ENCODE data around the gene PDPK1.
"Not testable (repeated sequence)": the region's sequence is repeated elsewhere in the genome, so short reads cannot be mapped to it uniquely, and the experiment has no call there.

The PDPK1 gene

DNA sequence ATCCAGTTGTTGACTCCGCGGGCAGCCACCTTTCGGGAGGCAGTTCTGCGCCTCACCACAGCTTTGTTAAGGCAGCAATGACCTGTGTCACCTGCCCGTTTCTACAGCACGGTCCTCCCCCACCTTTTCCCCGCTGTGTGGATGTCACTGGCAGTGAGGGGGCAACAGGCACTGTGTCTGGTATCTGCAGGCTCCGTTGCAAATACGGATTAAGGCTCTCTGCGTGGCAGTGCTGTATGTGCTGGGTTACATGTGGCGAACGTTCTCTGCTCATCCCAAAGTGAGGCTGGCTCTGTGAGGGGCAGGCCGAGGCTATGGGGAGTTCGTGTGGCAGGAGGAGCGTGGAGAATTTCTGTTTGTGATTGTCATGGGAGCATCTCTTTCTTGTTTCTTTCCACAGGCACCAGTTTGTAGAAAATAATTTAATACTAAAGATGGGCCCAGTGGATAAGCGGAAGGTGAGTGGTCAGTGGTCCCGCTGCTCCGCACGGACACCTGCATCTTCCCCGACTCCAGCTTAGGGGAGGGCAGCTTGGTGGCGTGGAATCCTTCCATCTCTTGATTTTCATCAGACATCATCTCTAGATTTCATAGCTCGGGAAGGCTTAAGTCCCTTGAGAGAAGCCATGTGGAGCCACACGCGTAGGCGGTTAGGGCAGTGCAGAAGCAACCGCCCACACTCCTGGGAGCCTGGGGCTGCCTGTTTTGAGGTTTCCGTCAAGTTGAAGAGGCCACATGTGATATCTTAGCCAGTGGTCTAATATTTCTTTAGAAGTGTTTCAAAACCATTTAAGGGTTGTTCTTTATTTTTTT lies 57.8 kb downstream of the PDPK1 start:
- DNase-seq, result no peak

DNA sequence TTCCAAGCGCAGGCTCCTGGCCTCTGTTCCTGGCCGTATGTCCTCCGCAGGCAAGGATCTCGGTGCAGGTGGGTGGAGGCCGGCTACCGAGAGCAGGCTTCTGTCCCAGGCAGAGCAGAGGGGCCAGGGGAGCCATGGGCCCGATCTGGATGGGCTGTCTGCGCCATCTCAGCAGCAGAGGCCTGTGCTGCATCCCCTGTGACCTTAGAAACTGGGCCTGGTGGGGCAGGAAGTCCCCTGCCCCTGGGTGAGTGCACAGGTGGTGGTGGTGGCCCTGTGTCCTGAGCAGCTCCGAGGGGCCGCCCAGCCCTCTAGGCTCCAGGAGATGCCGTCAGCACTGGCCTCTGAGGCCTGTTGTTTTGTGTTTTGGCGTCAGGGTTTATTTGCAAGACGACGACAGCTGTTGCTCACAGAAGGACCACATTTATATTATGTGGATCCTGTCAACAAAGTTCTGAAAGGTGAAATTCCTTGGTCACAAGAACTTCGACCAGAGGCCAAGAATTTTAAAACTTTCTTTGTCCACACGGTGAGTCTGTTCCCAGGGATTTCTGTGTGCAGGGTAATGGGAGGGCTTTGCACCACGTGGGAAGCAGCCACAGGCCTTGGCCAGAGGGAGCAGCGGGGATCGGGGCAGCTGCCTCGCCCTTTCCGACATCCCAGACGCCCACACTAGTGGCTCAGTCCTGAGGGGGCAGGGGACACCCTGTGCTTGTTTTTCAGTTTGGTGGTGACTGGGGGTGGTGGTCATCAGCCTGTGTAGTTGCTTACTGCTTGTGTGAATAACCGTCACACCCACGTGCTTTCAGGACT lies 59.1 kb downstream of the PDPK1 start:
- DNase-seq, result no peak

DNA sequence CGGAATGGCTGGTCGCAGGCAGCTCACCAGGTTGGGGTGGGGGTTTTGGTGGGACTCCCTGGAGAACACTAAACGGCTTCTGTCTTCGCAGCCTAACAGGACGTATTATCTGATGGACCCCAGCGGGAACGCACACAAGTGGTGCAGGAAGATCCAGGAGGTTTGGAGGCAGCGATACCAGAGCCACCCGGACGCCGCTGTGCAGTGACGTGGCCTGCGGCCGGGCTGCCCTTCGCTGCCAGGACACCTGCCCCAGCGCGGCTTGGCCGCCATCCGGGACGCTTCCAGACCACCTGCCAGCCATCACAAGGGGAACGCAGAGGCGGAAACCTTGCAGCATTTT lies 59.7 kb downstream of the PDPK1 start:
- DNase-seq, result no peak

DNA sequence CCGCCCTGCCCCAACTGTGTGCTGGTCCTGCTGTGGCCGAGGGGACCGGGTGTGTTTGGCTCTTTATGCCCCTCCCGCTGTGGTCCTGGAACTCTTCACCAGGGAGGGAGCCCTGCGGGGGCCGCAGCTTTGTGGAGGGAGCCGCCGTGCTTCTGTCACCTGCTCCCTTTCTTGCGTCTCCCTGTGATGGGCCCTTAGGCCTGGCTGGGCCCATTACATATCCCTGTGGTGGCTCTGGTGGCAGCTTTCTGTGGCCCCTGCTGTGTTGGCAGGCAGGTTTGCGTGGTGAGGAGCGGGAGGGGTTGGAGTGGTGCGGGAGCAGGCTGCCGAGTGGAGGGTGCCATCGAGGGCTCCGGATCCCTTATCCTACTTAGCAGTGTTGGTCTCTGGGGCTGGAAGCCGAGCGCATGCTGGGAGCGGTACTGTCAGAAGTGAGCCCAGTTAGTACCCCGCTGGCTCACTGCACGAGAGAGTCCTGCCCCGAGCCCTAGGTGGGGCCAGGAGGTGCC lies 60.4 kb downstream of the PDPK1 start:
- no peak for DNase-seq

DNA sequence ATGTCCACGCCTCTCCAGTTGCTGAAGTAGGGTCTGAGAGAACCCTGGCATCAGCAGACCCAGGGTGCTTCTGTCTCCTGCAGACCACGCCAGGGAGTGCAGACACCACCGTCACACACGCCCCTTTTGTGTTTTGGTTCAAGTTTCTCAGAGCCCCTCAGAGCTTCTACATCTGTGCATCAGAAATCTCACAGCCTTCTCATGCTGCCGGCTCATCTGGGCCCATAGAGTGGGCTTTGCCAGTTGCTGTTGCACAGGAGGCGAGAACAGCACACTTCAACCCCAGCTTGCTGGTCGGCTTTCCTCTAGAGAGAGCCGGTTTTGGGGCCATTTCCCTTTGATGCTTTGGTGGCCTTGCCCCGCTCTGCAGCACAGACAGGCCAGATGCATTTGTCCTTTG lies 60.9 kb downstream of the PDPK1 start:
- DNase-seq, result no peak

DNA sequence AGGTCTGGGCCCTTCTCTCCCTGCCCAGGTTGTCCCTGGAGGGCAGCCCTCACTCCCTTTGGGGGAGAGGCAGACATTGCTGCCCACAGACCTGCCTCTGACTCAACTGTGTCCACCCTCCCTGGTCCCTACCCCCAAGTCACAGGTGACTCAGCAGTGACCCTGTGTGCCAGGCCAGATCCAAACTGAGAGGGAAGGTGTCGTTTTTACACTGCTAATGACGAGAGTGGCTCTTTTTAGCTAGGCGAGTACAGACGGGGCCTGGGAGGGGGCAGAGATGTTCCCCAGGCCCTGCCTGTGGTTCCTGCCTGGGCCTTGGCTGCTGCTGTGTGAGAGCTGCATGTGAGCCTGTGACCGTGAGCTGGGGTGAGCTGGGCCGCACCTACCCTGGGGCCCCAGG lies 61.3 kb downstream of the PDPK1 start:
- not testable (repeated sequence) for DNase-seq

DNA sequence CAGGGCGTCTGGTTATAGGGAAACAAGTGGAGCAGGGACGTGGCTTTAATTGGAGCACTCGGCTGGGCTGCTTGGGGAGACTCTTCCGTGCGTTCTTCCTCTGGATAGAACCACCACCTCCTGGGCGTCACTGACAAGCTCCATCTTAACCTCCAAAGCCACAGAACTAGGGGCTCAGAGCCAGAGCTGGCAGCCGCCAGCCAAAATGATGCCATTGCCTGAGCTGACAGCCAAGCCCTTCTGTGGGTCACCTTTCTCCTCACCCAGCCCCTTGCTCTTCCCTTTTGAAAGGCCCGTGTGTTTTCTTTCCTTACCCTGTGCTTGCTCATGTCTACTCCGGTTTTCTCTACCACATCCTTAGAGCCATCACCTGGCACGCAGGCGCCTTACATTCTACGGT lies 62.0 kb downstream of the PDPK1 start:
- DNase-seq, result not testable (repeated sequence)

DNA sequence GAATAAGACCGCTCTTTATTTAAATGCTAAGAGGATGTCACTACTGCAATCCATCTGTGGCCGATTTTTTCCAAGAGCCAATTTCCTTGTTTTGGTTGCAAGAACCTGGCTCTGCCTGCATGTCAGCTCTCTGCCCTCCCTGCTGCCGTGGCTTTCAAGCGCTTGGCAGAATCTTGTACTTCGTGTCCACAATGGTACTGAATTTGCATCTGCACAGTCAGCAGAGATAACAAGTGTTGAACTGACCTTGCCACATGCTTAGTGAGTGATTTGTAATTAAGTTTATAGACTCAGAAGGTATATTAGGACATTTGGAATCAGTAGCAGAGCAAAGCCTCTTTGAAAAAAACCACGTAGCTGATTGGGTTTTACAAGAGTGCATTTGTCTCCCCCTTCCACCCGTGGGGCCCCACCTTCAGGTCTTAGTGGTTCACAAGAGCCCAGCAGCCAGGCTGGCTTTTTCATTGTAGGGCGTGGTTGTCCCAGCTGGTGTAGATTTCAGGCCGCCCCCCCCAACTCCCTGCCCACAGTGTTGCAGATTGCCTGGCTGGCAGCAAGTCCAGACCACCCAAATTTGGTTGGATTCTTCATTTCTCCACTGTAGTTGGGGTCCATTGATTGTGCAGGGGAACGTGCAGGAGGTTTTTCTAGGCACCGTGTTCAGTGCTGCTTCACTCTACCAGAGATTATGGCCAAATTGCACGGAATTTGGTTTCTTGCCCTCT lies 63.6 kb downstream of the PDPK1 start:
- not testable (repeated sequence) for DNase-seq

DNA sequence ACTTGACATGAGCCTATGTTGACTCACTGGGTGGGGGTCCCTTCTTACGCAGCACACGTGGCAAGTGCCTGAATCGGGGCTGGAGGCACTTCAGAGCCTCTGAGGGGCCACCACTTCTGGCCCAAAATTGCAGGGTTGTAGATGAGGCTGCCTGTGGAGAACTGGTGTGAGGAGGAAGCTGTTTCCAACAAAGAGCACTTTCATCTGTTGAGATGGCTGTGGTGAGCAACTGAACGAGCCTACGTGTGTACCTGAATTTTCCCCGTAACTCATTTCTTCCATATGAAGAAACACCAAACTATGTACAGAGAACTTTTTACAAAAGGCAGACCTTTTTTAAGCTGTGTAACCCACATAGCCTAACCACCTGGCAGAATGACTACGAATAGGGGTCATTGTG lies 64.4 kb downstream of the PDPK1 start:
- not testable (repeated sequence) for DNase-seq

DNA sequence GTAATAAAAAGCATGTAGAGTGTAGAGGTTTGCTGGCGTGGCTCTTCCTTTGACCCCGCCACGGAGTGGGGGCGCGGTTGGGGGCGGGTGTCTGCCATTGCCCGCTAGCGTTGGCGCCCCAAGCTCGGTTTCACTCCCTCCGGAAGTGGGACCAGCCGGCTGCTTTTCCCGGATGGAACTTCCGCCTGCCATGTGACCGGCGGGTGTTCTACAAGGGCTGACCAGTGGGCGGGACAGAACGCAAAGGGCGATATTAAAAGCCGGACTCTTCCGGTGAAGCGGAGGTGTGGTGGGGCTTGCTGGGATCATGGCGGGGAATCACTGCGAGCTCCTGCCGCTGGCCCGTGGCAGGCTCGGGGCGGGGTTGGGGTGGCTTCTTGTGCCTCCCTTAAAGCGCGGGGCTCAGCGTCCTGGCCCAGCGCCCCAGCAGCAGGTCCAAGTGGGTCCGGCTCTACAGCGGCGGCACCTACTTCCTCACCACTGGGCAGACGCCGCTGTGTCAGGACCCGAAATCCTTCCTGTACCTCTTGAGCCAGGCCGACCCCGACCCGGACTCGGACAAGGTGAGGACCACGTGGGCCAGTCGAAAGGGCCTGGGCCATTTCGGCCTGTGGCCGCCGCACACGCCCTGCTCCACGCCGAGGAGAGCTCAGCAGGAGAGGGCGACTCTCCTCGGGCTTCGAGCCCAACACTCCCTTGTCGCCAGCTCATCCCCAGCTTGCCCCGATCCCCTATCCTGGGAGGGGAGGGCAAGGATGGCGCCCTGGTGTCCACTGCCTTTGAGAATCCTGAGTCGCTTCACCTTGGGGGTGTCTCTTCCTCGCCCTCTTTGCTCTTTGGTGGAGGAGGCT lies 65.6 kb downstream of the PDPK1 start:
- peak; percentile 96 for DNase-seq

DNA sequence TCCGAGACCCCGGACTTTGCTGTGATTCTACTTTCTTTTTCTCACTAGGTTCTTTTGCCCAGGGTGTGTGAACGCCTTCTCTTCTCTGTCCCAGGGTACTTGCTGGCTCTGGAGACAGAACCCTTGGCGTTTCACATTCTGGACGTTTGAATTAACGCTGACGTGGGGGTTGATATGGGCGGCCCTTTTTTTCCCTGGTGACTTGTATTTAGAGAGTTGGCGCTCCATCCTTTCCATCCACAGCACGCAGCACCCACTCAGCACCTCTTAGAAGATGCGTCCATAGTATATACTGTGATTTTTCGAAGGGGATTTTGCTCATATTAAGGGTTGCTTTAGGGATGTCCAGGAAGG lies 66.2 kb downstream of the PDPK1 start:
- not testable (repeated sequence) for DNase-seq

DNA sequence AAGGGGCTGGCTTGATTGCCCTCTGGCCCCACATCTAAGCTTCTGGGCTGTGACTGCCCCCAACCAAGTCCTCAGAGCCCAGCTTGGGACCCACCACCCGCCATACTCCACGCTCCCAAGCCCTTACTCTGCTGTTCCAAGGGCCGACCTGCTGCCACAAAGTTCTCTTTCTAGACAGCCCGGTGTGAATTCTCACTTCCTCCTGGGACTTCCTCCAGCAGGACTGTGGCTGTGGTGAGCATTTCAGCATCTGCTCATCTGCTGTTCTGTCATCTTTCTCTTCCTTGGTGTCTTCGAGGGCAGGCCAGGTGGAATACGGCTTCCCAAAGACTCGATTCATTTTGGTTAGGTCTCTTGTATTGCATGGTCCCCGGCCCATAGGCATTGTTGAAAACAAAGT lies 69.0 kb downstream of the PDPK1 start:
- not testable (repeated sequence) for DNase-seq

DNA sequence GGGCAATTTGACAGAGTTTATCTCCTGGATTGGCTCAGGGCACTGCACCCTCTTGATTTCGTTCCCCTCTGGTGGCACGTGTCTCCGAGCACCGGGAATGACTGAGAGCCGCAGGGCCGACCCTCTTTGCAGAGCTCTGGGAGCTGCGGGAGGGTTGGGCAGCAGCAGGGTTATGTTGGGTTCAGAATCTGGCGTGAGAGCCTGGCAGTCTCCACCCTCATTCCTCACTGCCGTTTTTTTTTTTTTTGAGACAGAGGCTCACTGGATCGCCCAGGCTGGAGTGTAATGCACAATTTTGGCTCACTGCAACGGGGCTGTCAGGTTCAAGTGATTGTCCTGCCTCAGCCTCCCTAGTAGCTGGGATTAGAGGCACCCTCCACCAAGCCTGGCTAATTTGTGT lies 71.5 kb downstream of the PDPK1 start:
- DNase-seq, result not testable (repeated sequence)

DNA sequence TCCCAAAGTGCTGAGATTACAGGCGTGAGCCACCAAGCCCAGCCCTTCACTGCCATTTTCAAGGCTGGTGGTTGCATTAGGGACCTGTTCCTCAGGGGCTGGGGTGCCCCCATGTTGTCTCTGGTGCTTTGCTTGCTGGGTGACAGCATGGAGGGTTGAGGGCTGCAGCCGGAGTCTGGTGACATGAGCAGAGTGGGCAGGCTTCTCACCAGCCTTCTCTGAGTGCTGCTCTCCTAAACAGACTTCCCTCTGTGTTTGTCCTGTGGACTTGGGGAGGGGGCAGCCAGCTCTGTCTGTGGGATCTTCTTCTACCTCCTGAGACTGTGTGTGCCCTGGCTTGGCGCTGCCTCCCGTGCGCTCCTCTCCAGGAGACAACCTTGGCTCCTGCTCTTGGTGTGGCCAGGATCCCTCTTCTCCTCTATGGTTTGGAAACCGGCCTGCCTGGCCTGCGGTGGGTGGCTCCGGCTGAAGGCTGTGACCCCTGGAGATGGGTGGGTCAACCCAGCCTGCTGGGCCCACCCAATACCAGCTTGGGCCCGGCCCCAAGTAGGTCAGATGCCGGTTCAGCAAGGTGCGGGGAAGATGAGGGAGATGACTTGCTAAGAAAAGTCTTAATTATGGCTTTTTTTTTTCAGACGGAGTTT lies 72.1 kb downstream of the PDPK1 start:
- no peak for DNase-seq

DNA sequence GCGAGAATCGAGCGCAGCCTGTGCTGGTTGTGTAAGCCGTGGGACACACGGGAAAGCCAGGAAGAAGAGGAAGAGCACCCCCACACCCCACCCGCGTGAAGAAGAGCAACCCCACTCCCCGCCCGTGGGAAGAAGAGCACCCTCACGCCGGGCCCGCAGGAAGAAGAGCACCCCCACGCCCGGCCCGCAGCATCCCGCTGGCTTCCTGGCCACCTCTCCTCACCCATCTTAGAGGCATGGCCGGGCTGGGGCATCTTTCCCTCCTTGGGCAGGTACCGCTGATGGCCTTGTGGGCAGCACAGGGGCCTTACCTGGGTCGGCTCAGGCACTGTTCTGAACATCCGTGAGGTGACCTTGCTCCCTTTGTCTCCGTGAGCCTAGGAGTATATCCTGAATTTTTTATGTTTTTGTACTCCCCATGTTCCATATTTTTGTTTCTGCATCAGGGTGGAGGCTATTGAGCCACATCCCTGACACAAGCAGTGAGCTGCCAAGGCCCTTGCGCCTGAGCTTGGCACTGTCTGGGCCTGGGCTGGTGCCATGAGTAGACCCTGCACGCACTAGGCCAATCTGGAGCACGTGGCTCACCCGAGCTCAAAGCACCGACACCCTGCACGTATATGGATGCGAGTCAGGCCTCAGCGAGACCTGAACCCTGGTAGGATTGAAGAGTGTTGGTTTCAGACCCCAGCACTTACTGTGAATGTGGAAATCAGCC lies 73.1 kb downstream of the PDPK1 start:
- no peak for DNase-seq

DNA sequence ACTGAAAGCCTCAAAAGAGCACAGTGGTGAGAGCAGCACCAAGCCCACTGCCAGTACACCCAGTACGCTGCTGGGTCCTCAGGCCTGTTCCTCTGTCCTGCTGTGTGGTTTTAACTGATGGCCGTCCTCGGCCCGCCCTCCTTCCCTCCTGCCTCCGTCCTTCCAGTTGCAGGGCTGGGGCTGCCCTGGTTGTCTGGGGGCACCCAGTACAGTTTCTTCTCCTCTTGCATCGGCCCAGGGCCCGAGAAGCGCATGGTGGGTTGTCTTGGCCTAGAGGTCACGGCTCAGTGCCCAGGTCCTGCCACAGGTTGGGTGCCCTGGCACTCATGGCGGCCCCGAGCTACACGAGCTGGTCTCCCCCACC lies 73.7 kb downstream of the PDPK1 start:
- no peak for DNase-seq

DNA sequence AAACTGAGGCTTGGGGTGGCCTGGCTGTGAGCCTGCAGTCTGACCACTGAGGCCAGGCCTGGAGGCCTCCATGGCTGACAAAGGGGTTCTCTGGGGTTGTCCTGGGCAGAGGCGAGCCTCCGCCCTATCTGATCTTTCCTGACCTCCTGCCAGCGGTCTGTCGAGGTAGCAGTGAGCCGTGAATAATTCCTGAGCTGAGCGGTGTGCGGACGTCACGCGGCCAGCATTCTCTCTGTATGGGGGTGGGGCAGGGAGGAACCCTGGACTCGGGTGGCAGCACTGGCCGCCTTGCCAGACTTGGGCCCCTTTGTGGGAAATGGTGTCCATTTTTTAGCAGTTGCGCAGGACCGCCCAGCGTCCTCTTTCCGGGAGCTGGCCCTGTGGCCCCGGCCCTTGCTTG lies 74.1 kb downstream of the PDPK1 start:
- DNase-seq, result not testable (repeated sequence)

DNA sequence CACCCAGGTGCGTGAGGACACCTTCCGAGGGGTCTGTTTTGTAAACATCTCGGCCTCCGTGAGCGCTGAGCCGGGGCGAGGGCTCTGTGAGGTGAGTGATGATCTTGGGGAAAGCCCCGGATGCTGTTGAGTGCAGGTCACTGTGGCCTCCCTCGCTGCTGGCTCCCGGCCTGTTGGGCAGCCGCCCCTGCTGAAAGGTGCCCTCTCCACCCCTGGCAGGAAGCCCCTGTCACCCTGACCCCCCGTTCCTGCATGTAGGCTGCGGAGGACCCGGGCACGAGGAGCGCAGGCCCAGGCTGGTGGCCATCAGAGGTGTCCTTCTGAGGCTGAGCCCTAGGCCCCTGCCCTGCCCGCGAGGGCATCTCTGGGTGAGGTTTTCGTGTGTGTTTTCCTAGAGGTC lies 75.4 kb downstream of the PDPK1 start:
- DNase-seq, result not testable (repeated sequence)

DNA sequence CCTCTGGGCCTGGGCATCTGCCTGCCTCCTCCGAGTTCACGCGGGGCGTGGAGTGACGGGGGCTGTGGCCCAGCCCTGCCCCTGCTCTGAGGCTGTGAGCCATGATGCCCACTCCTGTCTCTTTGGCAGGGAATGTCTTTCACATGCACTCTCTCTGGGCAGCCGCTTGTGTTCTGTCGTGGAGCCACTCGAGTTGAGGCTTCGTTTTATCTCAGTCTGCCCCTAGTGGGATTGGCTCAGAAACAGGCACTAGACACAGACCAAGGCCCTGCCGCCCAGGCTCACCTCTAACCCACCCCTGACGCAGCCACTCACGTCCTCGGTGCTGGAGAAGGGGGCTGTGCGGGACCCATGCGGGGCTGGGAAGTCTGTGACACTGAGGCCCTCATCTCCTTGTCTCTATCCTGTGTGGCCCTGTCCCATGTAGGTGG lies 77.0 kb downstream of the PDPK1 start:
- DNase-seq, result no peak

DNA sequence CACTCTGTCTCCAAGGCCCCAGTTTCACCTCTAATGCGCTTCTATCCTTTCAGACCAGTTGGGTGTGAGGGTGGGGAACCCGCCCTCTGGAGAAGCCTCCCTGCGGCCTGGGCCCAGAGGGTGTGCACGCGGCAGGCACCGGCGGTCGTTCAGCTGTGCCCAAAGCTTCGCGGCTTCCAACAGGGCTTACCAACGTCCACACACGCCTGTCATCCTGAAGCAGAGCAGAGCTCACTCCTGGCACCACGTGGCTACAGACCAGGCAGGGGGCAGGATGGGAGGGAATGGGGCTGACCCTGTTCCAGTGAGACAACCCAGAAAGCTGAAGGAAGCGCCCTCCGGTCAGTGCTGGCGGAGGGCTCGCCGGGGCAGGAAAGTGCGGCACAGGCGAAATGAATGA lies 81.1 kb downstream of the PDPK1 start:
- not testable (repeated sequence) for DNase-seq

DNA sequence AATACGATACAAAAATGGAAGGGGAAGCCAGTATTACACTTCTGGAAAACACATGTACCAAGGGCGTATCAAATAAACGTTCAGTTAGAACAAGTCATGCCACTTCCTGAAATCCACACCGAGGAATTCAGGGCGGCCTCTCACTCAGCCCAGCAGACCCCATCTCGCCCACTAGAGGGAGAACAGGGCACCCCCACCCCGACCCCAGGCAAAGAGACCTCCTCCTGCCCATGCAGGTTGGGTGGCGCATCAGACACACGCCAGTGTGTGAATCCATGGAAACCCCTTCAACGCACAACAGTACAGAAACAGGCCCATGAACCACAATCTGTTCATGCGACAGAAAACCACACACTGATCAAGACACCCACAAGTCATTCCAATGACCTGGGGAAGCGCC lies 81.8 kb downstream of the PDPK1 start:
- not testable (repeated sequence) for DNase-seq
